NCI-H748 treated with DMSO at 0.1 percent for 48 hours (cell line): Measurements from ENCODE around the gene AFTPH.

ENCODE experiments used
- DNase-seq: peaks from one replicate; lab custom pipeline; 2025; lab: John Stamatoyannopoulos, UW

AFTPH gene

GRCh38 chr2:64613276-64613675 is 89.1 kb downstream of the AFTPH start:
- DNase-seq: no peak

- no peak for DNase-seq
Measured at GRCh38 chr2:64615192-64615763, 91.2 kb downstream of the AFTPH start.

- no peak for DNase-seq
Measured at GRCh38 chr2:64615844-64616536, 91.9 kb downstream of the AFTPH start.

- DNase-seq: no peak
Measured at GRCh38 chr2:64617631-64618151, 93.6 kb downstream of the AFTPH start.

GRCh38 chr2:64620661-64621060 is 96.5 kb downstream of the AFTPH start:
- no peak for DNase-seq

GRCh38 chr2:64622443-64623241 is 98.5 kb downstream of the AFTPH start:
- no peak for DNase-seq

GRCh38 chr2:64623242-64623850 is 99.2 kb downstream of the AFTPH start:
- DNase-seq: no peak

GRCh38 chr2:64624108-64624610 is 100.0 kb downstream of the AFTPH start:
- no peak for DNase-seq

- no peak for DNase-seq
Measured at GRCh38 chr2:64624862-64625261, 100.7 kb downstream of the AFTPH start.

- DNase-seq: no peak
Measured at GRCh38 chr2:64625299-64626145, 101.4 kb downstream of the AFTPH start.

- no peak for DNase-seq
Measured at GRCh38 chr2:64626146-64626809, 102.2 kb downstream of the AFTPH start.

- DNase-seq: no peak
Measured at GRCh38 chr2:64626963-64627760, 103.0 kb downstream of the AFTPH start.

GRCh38 chr2:64627860-64628841 is 104.0 kb downstream of the AFTPH start:
- no peak for DNase-seq

- DNase-seq: no peak
Measured at GRCh38 chr2:64629329-64629781, 105.2 kb downstream of the AFTPH start.

- no peak for DNase-seq
Measured at GRCh38 chr2:64629875-64630274, 105.7 kb downstream of the AFTPH start.

- DNase-seq: no peak
Measured at GRCh38 chr2:64630752-64631151, 106.6 kb downstream of the AFTPH start.

- no peak for DNase-seq
Measured at GRCh38 chr2:64631771-64632170, 107.6 kb downstream of the AFTPH start.
